GM19351 (cell line): ENCODE measurements around the gene ATXN7L2.

ENCODE experiments used
- ATAC-seq: cut with Tn5 transposase; IDR thresholded peaks from one replicate; pipeline ENCODE4 v1.9.1; 2021; ENCODE audit warnings: mild to moderate bottlenecking, moderate library complexity; ENCODE audit not compliant: unreplicated experiment

Gene ATXN7L2

GRCh38 chr1:109495738-109496137 is 12.0 kb downstream of the ATXN7L2 start:
- no peak for ATAC-seq

- ATAC-seq = no peak
Measured at GRCh38 chr1:109497449-109498160, 13.9 kb downstream of the ATXN7L2 start.

DNA sequence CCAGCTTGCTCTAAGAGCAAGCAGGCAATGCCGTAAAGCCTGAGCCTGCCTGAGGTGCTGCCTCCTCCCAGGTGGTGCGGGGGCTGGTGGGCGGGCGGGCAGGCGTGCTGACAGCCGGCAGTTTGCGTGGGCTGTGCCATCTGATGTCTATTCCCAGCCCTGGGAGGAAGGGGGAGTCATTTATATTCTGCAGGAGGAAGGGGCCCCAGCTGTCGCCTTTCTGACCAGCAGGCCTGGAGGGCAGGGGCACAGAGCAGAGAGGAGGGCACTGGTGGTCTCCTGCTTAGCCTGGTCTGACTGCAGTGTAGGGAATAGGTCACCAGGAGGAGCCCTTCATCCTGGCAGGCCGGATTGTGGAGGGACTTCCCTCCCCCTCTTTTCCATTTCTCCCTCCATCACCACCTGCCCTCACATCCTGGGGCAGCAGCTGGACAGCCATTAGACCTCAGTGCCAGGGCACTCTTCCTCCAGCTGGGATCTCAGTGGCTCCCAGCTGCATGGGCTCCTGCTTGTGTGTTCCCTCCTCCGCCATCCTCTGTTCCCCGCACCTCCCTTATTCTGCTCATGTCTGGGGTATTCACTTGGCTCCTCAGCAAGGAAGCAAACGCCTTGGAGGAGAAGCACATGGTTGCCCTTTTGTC is 14.6 kb downstream of the ATXN7L2 start:
- no peak for ATAC-seq

DNA sequence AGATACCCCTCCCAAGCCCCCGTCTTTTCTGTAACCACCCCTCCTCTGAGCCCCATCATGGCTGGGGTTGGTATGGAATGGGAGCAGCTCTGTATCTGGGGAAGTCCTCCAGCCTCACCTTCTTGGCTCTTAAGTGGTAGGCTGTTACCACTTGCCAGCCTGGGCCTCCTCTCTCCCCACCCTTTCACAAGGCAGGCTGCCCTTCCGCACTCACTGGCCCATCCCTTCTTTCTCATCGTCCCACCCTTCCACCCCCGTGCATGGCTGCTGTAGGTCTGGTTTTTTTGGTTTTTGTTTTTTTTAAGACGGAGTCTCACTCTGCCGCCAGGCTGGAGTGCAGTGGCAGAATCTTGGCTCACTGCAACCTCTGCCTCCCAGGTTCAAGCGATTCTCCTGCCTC is 15.4 kb downstream of the ATXN7L2 start:
- no peak for ATAC-seq

DNA sequence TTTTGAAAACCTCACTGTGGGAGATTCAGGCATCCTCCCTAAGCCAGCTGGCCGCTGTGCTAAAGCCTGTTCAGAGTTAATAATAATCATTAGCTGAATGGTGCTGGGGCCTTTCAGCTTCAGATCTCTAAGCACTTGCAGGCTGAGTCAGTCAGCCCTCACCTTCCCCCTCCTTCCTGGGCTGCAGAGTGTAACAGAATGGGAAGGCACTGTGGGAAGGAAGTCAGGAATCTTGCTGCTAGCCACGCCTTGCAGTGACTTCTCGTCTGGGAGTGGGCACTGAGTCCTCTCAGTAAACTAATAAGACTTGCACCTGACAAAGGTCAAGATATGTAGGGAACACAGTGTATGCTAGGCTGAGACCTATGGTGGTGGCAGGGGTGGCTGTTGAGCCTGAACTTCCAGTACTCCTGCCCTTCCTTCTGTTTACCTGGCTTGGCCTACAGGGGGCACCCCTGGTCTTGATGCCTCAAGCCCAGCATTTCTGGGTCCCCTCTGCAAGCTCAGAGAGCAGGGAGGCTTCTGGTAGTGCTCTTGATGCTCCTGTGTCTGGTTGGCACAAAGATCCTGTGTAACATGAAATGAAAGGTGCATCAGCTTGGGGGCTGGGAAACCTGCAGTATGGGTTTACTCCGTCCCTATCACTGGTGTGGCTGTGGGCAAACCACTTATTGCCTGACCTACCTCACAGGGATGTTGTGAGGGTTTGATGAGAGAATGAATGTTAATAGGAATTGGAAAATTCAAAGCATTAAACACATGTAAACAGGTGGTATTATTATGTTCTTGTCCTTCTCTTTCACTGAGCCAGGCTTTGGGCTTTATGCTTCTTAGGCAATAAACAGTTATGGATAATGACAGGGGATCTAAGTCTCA is 16.2 kb downstream of the ATXN7L2 start:
- no peak for ATAC-seq

- ATAC-seq = no peak
Measured at GRCh38 chr1:109500941-109501381, 17.3 kb downstream of the ATXN7L2 start.

DNA sequence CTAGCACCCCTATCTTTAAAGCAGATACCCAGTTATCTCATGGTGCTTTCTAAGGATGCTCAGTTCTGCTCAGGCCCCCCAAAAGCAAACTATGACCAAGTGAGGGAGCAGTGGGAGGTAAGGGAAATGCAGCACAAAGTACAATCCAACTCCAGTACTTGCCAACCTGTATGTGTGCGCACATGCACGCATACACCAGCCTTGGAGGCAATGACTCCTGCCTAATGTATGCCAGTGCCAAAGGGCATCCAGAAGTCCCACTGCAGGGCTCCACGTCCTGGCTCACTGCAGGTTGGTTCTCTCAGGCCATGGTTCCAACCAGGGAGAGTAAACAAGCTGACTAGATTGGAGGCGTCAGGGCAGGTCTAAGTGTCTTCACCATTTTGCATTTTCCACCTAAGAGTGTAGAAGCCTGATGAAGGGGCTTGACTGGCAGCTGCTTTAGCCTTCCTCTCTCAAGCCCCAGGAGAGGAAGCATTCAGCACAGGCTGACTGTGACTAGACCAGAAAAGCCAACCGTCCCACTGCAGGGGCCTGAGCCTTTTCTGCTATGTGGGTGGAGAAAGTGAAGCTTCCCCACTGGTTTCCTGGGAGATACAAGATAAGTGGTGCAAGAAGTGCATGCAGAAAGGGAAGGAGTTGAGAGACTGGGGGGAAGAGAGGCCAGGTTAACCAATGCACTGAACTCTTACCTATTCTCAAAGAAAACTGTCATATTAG is 18.1 kb downstream of the ATXN7L2 start:
- ATAC-seq = no peak

DNA sequence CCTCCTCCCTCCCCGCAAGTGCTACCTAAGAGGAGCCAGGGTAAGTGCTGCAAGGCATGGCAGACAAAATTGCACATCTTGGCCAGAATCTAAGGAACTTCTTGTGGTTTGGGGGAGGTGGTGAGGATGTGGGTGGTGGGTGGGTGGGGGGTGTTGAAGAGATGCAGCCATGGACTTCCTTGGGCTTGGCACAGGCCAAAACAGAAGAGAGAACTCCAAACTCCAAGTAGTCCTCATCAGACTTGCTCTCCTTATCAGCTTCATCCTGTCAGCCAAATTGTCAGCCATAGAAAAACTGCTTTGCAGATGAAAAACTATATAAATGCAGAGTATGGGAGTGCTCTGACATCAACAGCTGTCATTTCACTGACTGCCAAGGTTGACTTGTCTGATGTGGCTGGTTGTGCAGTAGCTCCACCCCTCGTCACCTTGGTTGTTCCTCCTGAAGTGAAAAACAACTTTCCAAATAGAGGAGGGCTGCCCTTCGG is 18.7 kb downstream of the ATXN7L2 start:
- ATAC-seq = no peak

- no peak for ATAC-seq
Measured at GRCh38 chr1:109503935-109504334, 20.2 kb downstream of the ATXN7L2 start.

DNA sequence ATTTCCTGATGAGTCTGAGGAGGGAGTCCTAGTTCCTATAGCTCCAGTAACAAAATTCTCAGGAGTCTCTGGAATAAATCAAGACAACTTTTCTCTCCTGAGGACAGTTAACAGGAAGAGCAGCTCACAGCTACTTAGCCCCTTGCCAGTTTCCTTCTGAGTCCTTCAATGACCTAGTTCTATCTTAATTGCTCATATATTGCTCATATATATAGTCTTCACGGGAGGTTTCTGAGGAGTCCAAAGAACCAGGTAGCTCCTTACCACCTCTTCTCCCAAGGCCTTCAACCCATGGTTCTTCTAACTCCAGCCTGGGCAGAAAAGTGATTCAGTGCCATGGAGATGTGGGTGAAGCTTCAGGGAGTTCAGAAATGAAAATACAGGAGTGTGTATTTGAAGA is 21.3 kb downstream of the ATXN7L2 start:
- no peak for ATAC-seq

- no peak for ATAC-seq
Measured at GRCh38 chr1:109508001-109508872, 24.5 kb downstream of the ATXN7L2 start.

- ATAC-seq = no peak
Measured at GRCh38 chr1:109508873-109509175, 25.1 kb downstream of the ATXN7L2 start.

DNA sequence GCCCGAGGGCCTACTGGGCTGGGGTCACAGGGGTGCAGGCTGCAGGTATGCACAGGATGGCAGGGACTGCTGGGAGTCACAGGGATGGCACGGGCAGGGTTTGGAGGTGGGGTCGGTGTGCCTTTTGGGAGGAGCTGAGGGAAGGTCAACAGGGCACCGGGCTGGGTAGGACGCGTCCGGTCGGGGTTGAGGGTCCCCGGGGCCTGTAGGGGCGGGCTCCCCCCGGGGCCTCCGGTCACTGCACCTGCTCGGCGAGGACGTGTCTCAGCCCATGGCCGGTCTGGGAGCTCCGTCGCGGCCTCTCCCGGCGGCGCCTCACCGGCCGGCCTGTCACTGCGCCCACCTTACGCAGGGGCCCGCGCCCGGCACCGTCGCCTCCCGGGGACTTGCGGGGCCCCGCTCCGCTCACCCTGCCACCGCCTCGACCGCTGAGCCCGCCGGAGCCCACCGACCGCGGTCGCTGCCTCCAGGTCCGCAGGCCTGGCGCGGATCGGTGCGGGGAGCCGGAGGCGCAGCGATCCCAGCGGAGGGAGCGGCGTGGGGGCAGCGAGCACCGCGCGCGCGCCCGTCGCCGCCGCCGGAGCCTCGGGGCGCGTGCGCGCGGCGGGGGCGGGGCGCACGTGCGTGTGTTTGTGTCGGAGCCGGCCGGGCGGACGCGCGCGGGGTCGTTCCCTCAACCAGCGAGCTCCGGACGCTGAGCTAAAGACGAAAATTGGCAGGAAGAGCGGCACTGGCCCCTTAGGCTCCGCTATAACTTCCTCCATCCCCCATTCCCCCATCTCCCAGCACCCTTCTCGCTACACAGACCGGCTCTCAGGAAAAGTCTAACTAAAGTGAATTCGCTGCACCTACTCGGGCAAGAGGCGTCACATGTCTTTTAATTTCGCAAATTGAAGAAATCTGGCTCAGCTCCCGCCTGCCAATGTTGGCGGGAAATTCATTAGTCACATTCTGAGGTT is 25.8 kb downstream of the ATXN7L2 start, which contains the start of gene AMIGO1:
Gene AMIGO1 (minus strand): TSS at position 552 of the 959 bp plus-strand sequence. CDS start 815 bp downstream, outside the sequence.
- ATAC-seq = no peak

- no peak for ATAC-seq
Measured at GRCh38 chr1:109513110-109513710, 29.5 kb downstream of the ATXN7L2 start.

DNA sequence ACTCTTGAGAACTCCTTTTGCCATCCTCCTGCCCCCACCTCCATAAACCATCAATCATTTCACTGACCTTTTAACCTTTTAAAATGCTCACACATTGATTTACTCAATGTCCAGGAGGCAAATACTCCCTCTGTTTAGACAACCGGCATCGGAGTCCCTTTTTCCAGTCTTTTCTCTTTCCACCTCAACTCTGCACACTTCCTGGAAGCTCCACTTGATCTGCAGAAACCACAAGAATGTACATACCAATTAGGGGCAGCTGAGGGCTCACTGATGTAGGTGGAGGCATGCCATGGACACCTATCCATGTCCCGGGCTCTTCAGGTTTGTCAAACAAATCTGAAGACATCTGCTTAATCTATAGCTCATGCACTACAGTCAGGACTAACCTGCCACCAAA is 31.1 kb downstream of the ATXN7L2 start:
- no peak for ATAC-seq

DNA sequence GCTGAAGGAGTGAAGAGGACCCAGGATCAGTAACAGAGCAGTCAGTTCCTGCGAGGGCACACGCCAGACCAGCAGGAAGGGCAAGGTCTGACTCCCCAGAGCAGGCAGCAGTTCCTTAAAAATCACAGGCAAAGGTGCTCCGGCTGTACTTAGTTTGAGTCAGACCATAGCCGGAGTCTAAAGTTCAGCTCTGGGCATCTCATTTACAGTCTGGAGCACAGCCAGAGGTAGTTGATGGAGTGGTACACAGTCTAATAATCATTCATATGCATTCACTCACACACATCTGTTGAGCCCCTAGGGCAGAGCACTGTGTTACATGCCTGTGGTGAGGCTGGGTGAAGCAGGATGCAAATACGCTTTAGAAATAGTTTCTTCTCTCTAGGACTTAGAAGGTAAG is 33.2 kb downstream of the ATXN7L2 start:
- no peak for ATAC-seq

- no peak for ATAC-seq
Measured at GRCh38 chr1:109517337-109517736, 33.6 kb downstream of the ATXN7L2 start.
